MV-4-11 (cell line): Measurements from ENCODE around the gene AGAP1.

Experiments
- DNase-seq: peaks from one replicate; lab custom pipeline; 2025; lab: John Stamatoyannopoulos, UW

Gene AGAP1

GRCh38 chr2:235665661-235666212 is 171.9 kb downstream of the AGAP1 start:
- DNase-seq = no peak

DNA sequence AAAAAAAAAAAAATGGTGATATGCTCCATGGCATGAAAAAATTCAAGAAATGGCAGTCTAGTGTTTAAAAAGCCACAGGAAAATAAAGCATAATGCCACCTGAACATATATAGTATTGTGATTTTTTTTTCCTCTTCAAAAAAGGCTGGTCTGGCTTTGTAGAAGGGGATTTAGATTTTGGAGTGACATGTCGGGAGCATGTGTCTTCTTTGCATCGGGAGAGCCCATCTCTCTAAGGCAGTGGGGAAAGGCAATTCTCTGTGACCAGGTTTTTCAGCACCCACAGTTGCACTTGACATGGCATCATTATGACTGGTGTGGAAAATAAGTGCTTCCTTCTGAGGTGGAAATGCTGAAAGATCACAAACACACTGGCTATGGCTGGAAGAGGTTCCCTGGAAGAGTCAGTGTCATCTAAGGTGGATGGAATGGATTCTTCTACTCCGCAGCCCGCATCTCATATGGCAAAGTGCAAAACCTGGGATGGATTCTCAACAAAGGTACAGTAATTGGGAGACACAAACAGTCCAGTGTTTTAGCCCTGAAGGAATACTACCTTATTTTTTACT is 172.5 kb downstream of the AGAP1 start:
- no peak for DNase-seq

GRCh38 chr2:235668782-235669181 is 174.9 kb downstream of the AGAP1 start:
- DNase-seq = no peak

GRCh38 chr2:235669269-235669831 is 175.5 kb downstream of the AGAP1 start:
- no peak for DNase-seq

- no peak for DNase-seq
Measured at GRCh38 chr2:235669983-235670962, 176.4 kb downstream of the AGAP1 start.

GRCh38 chr2:235670974-235671787 is 177.3 kb downstream of the AGAP1 start:
- DNase-seq = no peak

GRCh38 chr2:235672720-235673119 is 178.9 kb downstream of the AGAP1 start:
- DNase-seq = no peak

DNA sequence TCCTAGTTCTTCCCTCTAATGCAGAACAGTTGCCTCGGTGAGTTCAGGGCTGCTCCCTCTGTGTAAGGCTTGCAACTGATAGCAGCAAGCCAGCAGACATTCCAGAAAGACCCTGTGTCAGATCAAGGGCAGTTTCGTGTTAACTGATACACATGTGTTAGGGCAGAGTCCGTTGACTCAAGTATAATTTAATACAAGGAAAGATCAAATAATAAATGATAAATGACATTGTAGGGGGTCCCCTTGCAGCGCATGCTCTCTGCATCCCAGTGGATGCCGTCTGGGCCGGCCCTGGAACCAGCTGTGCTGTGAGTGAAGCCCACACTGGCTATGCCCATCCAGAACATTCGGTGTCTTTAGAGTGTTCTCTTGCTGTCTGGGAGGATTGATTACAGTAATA is 180.3 kb downstream of the AGAP1 start:
- DNase-seq = no peak

DNA sequence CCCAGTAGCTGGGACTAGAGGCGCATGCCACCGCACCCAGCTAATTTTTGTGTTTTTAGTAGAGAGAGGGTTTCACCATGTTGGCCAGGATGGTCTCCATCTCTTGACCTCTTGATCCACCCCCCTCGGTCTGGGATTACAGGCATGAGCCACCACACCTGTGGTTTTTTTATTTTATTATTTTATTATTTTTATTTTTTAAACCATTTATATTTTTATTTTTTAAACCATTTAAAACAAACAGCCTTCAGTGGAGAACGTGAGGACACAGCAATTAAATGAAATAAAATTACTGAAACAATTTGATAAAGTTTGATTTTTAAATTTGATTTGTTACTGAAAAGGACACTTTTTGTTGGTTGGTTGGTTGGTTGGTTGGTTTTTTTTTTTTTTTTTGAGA is 181.0 kb downstream of the AGAP1 start:
- DNase-seq = no peak

DNA sequence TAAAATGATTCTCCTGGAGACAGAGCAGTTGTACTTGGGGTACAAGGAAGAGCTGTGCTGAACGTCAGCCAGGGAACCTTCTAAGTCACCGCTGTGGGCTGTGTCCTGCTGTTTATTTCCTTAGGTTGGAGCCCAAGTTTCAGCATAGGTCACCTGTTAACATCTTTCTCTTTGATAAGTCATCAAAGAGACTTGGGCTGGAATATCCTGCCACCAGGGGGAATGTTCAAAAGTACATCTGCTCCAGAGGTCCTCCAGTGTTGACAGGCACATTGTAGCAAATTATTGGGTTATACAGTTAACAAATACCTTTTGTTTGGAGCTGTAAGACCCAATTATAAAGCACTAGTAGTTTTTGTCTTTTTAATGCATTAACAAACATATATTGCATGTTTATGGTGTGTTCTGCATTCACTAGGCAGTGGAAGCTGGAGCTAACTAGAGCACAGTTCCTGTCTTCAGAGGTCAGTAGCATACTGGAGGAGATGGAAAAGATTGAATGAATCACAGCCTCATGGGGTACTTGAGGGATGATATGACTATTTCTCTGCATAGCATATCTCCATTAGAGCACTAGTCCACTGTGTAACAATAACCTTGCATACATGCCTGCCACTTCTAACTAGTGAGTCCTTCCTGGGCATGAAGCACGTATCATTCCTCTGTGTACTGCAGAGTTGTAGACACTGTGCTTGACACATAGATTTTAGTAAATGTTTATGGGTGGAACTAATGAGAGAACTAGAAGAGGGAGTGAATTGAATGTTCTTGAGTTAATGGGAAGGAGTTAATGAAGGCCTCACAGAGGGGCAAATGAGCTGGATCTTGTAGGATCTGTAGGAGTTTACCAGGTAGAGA is 182.1 kb downstream of the AGAP1 start:
- no peak for DNase-seq

DNA sequence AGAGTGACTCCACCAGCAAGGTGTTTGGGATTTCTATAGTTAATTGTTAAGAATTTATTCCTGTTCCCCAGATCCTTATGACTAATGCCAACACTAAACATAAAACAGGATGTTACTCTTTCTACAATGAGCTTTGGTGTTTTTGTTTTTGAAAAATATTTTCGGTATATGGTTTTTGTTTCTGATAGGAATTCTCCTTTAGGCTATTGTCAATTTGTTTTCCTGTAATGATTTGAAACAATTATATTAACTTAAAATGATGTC is 182.6 kb downstream of the AGAP1 start:
- no peak for DNase-seq

DNA sequence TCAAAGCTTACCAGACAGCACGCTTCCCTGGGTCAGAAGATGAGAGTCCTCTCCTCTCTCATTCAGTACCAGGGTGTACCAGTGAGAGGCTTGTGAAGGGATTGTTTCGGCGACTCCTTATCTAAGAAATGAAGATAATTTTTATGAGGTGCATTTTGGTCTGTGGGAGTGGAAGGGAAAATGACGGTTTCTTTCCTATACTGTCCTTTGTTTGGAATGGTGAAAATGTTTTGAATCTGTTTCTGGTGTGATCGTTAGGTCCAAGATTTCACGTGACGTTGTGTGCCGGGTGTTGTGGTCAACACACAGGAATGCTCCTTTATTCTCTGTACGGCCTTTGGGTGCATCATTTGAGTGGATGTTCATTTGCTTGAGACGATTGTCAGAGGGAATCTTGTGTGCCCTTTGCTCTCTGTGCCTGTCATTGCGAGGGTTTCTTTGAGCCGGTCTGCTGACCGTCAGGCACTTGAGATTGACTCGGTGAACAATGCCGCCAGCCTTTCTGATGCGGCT is 183.5 kb downstream of the AGAP1 start:
- DNase-seq = no peak

GRCh38 chr2:235677937-235678336 is 184.1 kb downstream of the AGAP1 start:
- no peak for DNase-seq

DNA sequence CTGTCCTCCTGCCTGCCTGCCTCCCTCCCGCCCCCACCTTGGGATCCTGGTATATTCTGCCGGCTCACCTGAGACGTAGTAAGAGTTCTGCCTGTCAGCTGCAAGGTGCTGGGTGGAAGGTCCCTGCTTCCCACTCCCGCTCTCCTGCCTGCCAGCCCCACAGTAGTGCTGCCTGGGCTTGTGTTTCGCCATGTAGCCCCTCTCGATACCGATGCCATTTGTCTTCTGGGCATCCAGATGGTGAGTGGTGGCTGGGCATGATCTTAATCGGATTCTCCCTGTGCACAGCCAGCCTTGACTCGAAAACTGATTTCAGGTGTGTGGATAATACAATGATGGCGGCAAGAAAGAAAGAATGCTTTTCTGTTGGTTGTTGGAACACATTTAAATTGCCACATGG is 184.9 kb downstream of the AGAP1 start:
- DNase-seq = no peak

- no peak for DNase-seq
Measured at GRCh38 chr2:235679471-235679870, 185.6 kb downstream of the AGAP1 start.

- DNase-seq = no peak
Measured at GRCh38 chr2:235685024-235685721, 191.3 kb downstream of the AGAP1 start.

GRCh38 chr2:235688511-235689426 is 194.9 kb downstream of the AGAP1 start:
- no peak for DNase-seq

- no peak for DNase-seq
Measured at GRCh38 chr2:235689427-235689853, 195.6 kb downstream of the AGAP1 start.

- DNase-seq = no peak
Measured at GRCh38 chr2:235690082-235690808, 196.4 kb downstream of the AGAP1 start.
